Measurements from ENCODE around the gene AXIN1. TPM values are rescaled to one million over a fixed set of nuclear protein-coding genes. Genes with fewer than 3 reads are reported as not detected.
"Not testable (repeated sequence)": the region's sequence is repeated elsewhere in the genome, so short reads cannot be mapped to it uniquely, and the experiment has no call there.

AXIN1 gene
- total and polyA plus RNA-seq, 5 donors from 2014 or later = 1.1 to 45.2 (median 1.7) TPM

DNA sequence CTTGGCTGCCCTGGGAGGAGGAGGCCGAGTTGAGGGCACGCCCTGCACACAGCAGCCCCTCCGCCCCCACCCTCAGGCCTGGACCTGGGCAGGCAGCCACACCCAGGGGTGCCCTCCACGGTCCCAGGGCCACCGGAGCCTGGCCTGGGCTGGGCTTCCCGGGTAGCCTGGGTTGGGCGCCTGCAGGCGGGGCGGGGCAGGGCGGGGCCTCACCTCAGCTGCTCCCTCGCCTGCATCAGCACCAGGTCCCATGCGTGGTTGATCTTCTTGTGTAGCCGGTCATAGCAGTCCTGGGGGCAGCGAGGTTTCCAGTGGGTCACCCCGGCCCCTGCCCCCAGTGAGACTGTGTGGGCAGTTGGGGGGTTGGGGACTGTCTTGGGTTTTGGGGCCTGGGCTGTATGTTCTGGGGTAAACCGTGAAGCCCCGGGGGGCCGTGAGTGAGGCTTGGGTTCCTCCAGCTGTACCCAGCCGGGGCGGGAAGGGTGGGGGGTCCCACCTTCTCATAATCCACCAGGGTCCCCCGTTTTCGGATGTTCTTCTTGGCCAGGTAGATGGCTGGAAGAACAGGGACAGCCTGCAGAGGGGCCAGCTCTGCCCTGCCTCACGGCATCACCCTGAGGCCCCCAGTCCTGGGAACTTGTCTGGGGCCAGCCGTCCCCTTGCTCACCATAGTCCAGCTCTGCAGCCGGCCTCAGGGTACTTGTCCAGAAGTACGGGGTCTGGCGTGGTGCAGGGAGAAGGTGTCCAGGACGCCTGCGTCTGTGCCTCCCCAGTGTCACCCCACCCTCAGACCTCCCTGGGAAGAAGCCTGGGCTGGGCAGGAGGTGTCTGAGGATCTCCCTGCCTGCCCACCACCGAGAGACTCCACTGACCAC, 78.7 kb downstream of the AXIN1 start:
- H3K4me3 ChIP-seq (ENCODE audit: low read depth, low read length) = no peak overlapping the region
- no peaks in the 10 kb centered on the region for H3K36me3 Mint-ChIP-seq
- peaks cover 0 to 9% (median 4%) of the 10 kb centered on the region in 4 donors for H3K4me1 Mint-ChIP-seq
- H3K4me3 Mint-ChIP-seq = no peak overlapping the region
- no peak for ATAC-seq (ENCODE audit: low read depth in 2 of 2)
- H3K27ac ChIP-seq (ENCODE audit: insufficient read depth, low read length, poor library complexity, severe bottlenecking) = no peak overlapping the region
- no peaks in the 10 kb centered on the region for H3K36me3 ChIP-seq (ENCODE audit: control insufficient read depth, insufficient read depth, low read length)
- no peak overlapping the region for H3K27ac Mint-ChIP-seq
- H3K27me3 Mint-ChIP-seq = peaks cover 38% of the 10 kb centered on the region
- H3K9me3 Mint-ChIP-seq = no peaks in the 10 kb centered on the region
- H3K4me1 ChIP-seq (ENCODE audit: control insufficient read depth, insufficient read depth, low read length, poor library complexity, severe bottlenecking) = peaks cover 13% of the 10 kb centered on the region
- H3K9me3 ChIP-seq (ENCODE audit: control insufficient read depth in 2 of 2, low read length in 2 of 2) = no peaks in the 10 kb centered on the region
- no peak for DNase-seq
- H3K27me3 ChIP-seq (ENCODE audit: control insufficient read depth, insufficient read depth, low read length) = peaks cover 2% of the 10 kb centered on the region

- Mint-ChIP-seq H3K4me1 (peaks cover 0 to 7% (median 2%) of the 10 kb centered on the region in 4 donors), H3K27me3 (peaks cover 32% of the 10 kb centered on the region), H3K36me3 (no peaks in the 10 kb centered on the region), H3K27ac (no peak overlapping the region), H3K4me3 (no peak overlapping the region), H3K9me3 (no peaks in the 10 kb centered on the region)
- H3K27ac ChIP-seq (ENCODE audit: insufficient read depth, low read length, poor library complexity, severe bottlenecking) = no peak overlapping the region
- no peaks in the 10 kb centered on the region for H3K9me3 ChIP-seq (ENCODE audit: control insufficient read depth in 2 of 2, low read length in 2 of 2)
- DNase-seq (no peak), ATAC-seq (ENCODE audit: low read depth in 2 of 2) (no peak)
- H3K36me3 ChIP-seq (ENCODE audit: control insufficient read depth, insufficient read depth, low read length) = no peaks in the 10 kb centered on the region
- H3K27me3 ChIP-seq (ENCODE audit: control insufficient read depth, insufficient read depth, low read length) = no peaks in the 10 kb centered on the region
- peaks cover 11% of the 10 kb centered on the region for H3K4me1 ChIP-seq (ENCODE audit: control insufficient read depth, insufficient read depth, low read length, poor library complexity, severe bottlenecking)
- H3K4me3 ChIP-seq (ENCODE audit: low read depth, low read length) = no peak overlapping the region
Measured at GRCh38 chr16:272633-273546, 79.6 kb downstream of the AXIN1 start.

DNA sequence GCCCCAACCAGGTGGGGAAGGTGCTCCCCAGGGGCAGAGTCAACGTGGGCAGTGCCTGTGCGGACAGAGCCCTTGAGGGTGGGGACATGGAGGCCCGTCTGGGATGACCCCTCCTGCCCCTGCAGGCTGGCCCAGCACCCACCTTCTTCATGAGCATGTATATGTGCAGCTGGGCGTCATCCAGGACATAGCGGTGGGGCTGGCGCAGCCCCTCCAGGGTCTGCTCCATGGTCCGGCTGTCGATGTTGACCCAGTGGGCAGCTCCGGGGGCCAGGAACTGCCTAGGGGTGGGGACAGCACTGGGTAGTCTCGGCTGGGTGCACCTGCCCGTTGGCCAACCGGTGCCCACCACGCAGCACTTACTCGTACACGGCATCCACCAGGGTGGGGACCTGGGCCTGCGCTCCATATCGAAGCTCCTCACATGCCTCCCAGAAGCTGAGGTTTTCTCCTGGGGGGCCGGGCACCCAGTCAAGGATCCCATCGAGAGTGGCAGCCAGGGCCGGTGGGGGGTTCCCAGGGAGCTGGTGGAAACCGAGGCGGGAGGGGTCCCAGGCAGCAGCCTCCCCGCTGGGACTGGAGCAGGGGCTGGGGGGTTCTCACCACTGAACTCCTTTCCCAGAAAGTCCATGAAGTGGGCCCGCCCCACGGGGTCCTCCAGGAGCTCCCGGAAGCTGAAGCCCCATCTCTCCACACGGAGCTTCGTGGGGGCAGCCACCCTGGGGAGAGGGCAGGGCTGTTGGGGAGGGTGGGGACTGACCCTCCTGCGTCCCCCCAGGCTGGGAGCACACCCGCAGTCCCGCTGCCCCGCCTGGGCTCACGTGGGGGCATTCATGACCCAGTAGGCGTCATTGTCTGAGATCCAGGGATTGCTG, 81.9 kb downstream of the AXIN1 start:
- Mint-ChIP-seq H3K4me1 (peaks cover 0 to 9% (median 0%) of the 10 kb centered on the region in 4 donors), H3K27me3 (peaks cover 15% of the 10 kb centered on the region), H3K36me3 (peaks cover 4% of the 10 kb centered on the region), H3K27ac (peak overlapping the region in 1 of 3 donors; percentile 14), H3K4me3 (no peak overlapping the region), H3K9me3 (no peaks in the 10 kb centered on the region)
- Histone ChIP-seq H3K27me3 (ENCODE audit: control insufficient read depth, insufficient read depth, low read length) (no peaks in the 10 kb centered on the region), H3K4me1 (ENCODE audit: control insufficient read depth, insufficient read depth, low read length, poor library complexity, severe bottlenecking) (peaks cover 6% of the 10 kb centered on the region), H3K9me3 (ENCODE audit: control insufficient read depth in 2 of 2, low read length in 2 of 2) (no peaks in the 10 kb centered on the region), H3K27ac (ENCODE audit: insufficient read depth, low read length, poor library complexity, severe bottlenecking) (no peak overlapping the region), H3K4me3 (ENCODE audit: low read depth, low read length) (no peak overlapping the region), H3K36me3 (ENCODE audit: control insufficient read depth, insufficient read depth, low read length) (no peaks in the 10 kb centered on the region)
- DNase-seq = no peak
- ATAC-seq (ENCODE audit: low read depth in 2 of 2) = no peak

DNA sequence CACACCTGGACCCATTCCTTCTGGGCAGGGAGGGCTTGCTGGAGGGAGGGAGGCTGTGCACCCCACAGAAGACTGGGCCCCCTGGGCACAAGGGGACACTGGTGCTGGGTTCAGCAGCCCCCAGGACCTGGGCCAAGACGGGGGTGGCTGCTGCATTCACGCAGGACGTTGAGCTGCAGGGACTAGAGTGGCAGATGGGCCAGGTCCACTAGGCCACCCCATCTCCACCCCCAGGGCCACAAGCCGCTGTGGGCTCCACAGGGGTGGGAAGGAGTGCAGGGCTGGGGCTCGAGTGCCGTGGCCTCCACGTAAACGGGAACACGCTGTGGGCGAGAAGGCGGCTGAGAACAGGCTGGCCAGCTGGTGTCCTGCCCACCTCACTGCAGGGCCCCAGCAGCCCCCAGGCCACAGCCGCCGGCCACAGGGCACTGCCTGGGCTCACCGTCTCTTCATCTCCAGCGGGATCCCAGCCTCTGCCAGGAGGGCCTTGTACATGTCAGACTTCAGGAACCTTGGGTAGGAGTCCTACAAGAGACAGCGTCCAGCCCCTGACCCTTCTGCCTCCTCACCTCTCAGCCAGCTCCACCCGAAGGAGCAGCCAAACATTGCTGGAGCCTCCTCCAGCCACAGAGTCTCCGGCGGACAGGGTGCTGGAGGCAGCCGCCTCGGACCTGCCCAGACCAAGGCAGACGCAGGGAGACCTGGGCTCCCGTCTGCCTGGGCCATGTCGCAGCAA, 83.3 kb downstream of the AXIN1 start:
- ATAC-seq (ENCODE audit: low read depth in 2 of 2) (no peak), DNase-seq (no peak)
- H3K4me1 Mint-ChIP-seq = peaks cover 0 to 7% (median 0%) of the 10 kb centered on the region in 4 donors
- H3K27ac Mint-ChIP-seq = no peak overlapping the region
- peaks cover 10% of the 10 kb centered on the region for H3K27me3 Mint-ChIP-seq
- H3K4me3 Mint-ChIP-seq = no peak overlapping the region
- Histone ChIP-seq H3K27ac (ENCODE audit: insufficient read depth, low read length, poor library complexity, severe bottlenecking) (no peak overlapping the region), H3K36me3 (ENCODE audit: control insufficient read depth, insufficient read depth, low read length) (peaks cover 2% of the 10 kb centered on the region), H3K9me3 (ENCODE audit: control insufficient read depth in 2 of 2, low read length in 2 of 2) (no peaks in the 10 kb centered on the region), H3K4me3 (ENCODE audit: low read depth, low read length) (no peak overlapping the region), H3K4me1 (ENCODE audit: control insufficient read depth, insufficient read depth, low read length, poor library complexity, severe bottlenecking) (no peaks in the 10 kb centered on the region), H3K27me3 (ENCODE audit: control insufficient read depth, insufficient read depth, low read length) (no peaks in the 10 kb centered on the region)
- peaks cover 4% of the 10 kb centered on the region for H3K36me3 Mint-ChIP-seq
- no peaks in the 10 kb centered on the region for H3K9me3 Mint-ChIP-seq

DNA sequence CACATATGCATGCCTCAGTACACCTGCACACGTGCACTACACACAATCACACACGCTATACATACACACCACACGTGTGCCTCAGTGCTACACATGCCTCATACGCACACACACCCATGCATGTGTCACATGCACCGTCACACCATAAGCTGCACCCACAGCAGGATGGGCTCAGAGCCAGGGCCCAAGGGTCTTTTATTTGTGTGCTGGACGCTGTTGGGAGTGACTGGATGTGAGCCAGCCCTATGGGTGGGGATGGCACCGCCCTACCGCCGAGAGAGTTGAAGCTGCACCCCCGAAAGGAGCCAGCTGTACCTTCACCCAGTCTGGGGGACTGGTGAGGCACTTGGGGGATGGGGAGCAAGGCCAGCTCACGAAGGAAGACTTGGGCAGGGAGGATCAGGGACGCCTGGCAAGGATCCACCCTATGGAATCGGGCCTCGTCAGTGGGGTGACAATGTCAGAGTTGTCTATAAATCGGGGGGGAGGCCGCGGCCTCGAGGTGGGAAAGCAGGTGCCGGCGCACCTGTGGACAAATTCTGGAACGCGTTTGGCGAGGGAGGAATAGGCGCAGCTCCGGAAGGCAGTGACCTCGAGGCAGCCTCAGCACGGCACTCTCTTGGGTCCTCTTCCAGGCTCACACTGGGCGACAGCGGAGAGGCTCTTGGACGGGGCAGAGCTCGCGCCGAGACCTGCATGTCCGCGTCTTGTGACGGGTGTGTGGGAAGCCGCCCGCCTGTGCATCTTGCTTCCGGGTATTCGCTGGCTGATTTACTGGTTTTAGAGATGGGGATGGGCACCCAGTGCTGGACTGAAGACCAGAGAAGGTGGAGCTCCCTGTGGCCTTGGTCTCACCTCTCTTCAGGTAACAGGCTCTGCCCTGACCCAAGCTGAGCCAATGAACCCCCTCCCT, 84.1 kb downstream of the AXIN1 start:
- H3K27me3 ChIP-seq (ENCODE audit: control insufficient read depth, insufficient read depth, low read length) = no peaks in the 10 kb centered on the region
- Mint-ChIP-seq H3K36me3 (peaks cover 4% of the 10 kb centered on the region), H3K27me3 (peaks cover 10% of the 10 kb centered on the region), H3K27ac (peak overlapping the region in 1 of 3 donors; percentile 18), H3K4me3 (no peak overlapping the region), H3K9me3 (no peaks in the 10 kb centered on the region), H3K4me1 (peaks cover 0 to 7% (median 0%) of the 10 kb centered on the region in 4 donors)
- H3K27ac ChIP-seq (ENCODE audit: insufficient read depth, low read length, poor library complexity, severe bottlenecking) = no peak overlapping the region
- DNase-seq (no peak), ATAC-seq (ENCODE audit: low read depth in 2 of 2) (no peak)
- peaks cover 4% of the 10 kb centered on the region for H3K36me3 ChIP-seq (ENCODE audit: control insufficient read depth, insufficient read depth, low read length)
- H3K4me1 ChIP-seq (ENCODE audit: control insufficient read depth, insufficient read depth, low read length, poor library complexity, severe bottlenecking) = no peaks in the 10 kb centered on the region
- H3K4me3 ChIP-seq (ENCODE audit: low read depth, low read length) = no peak overlapping the region
- H3K9me3 ChIP-seq (ENCODE audit: control insufficient read depth in 2 of 2, low read length in 2 of 2) = no peaks in the 10 kb centered on the region

DNA sequence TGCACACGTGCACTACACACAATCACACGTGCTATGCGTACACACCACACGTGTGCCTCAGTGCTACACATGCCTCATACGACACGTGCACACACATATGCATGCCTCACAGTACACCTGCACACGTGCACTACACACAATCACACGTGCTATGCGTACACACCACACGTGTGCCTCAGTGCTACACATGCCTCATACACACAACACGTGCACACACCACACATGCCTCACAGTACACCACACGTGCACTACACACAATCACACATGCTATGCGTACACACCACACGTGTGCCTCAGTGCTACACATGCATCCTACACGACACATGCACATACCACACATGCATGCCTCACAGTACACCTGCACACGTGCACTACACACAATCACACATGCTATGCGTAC, 85.0 kb downstream of the AXIN1 start:
- not testable (repeated sequence) for H3K27ac Mint-ChIP-seq; H3K4me1 ChIP-seq (ENCODE audit: control insufficient read depth, insufficient read depth, low read length, poor library complexity, severe bottlenecking); ATAC-seq (ENCODE audit: low read depth in 2 of 2); H3K4me1 Mint-ChIP-seq; H3K9me3 ChIP-seq (ENCODE audit: control insufficient read depth in 2 of 2, low read length in 2 of 2); H3K27me3 Mint-ChIP-seq; H3K27ac ChIP-seq (ENCODE audit: insufficient read depth, low read length, poor library complexity, severe bottlenecking); DNase-seq; H3K9me3 Mint-ChIP-seq; H3K36me3 Mint-ChIP-seq; H3K4me3 Mint-ChIP-seq; H3K4me3 ChIP-seq (ENCODE audit: low read depth, low read length); H3K36me3 ChIP-seq (ENCODE audit: control insufficient read depth, insufficient read depth, low read length); H3K27me3 ChIP-seq (ENCODE audit: control insufficient read depth, insufficient read depth, low read length)
